ENCODE results near the gene IL18R1. TPM values are rescaled to one million over a fixed set of nuclear protein-coding genes. Genes with fewer than 3 reads are reported as not detected.

Gene IL18R1
- total and polyA plus RNA-seq, 2 donors (not counting 3 experiments of a cell fraction or from before 2014, with no cell fraction given) = 2.9 to 3.6 TPM

- Histone ChIP-seq H3K9ac (replicated peaks; ENCODE audit: extremely low read depth, insufficient read depth, low read length) (no peak overlapping the region), H3K79me2 (ENCODE audit: control insufficient read depth, insufficient read depth, low read length) (no peaks in the 10 kb centered on the region), H4K20me1 (replicated peaks; ENCODE audit: control insufficient read depth, extremely low read depth, insufficient read depth, low read length) (no peaks in the 10 kb centered on the region), H3K4me2 (ENCODE audit: insufficient read depth, low read length) (no peak overlapping the region), H3K9me3 (replicated peaks; ENCODE audit: control insufficient read depth, insufficient read depth, low read length) (no peaks in the 10 kb centered on the region), H3K4me1 (ENCODE audit: control insufficient read depth, extremely low read depth, insufficient read depth, low read length) (peaks cover 7% of the 10 kb centered on the region), H3K27ac (ENCODE audit: insufficient read depth, low read depth, low read length) (no peak overlapping the region), H3K9me1 (replicated peaks; ENCODE audit: control insufficient read depth, extremely low read depth, insufficient read depth, low read length) (no peaks in the 10 kb centered on the region), H3K27me3 (ENCODE audit: control insufficient read depth in 2 of 2, insufficient read depth in 2 of 2, low read length in 2 of 2) (no peaks in the 10 kb centered on the region), H3K4me3 (replicated peaks in 1 of 3; ENCODE audit: insufficient read depth in 1 of 3, low read depth in 1 of 3, low read length in 3 of 3) (no peak overlapping the region), H3K36me3 (ENCODE audit: control insufficient read depth in 2 of 2, extremely low read depth in 1 of 2, insufficient read depth in 2 of 2, low read length in 2 of 2) (no peaks in the 10 kb centered on the region), H2AFZ (ENCODE audit: low read depth, low read length) (no peak overlapping the region)
- TF ChIP-seq EZH2 (IDR thresholded peaks at IDR 0.05; ENCODE audit: borderline replicate concordance, low read depth, low read length, severe bottlenecking) (no peak), POLR2A (IDR thresholded peaks at IDR 0.05; ENCODE audit: low read depth, low read length) (no peak), FOS (IDR thresholded peaks at IDR 0.05; ENCODE audit: borderline replicate concordance, insufficient read depth, low read length) (no peak), MYC (IDR thresholded peaks at IDR 0.05; ENCODE audit: low read depth, low read length) (no peak), POLR2AphosphoS5 (IDR thresholded peaks at IDR 0.05; ENCODE audit: insufficient read depth, low read depth, low read length) (no peak), MAX (IDR thresholded peaks at IDR 0.05; ENCODE audit: insufficient read depth, insufficient read length) (no peak), GATA2 (IDR thresholded peaks at IDR 0.05; ENCODE audit: insufficient read depth, insufficient read length, low read depth, low read length) (no peak), JUN (IDR thresholded peaks at IDR 0.05; ENCODE audit: borderline replicate concordance, insufficient read depth, insufficient read length, low read depth) (no peak), CTCF (IDR thresholded peaks at IDR 0.05; ENCODE audit: extremely low read depth in 1 of 2, insufficient read depth in 1 of 2, low read depth in 1 of 2, low read length in 2 of 2) (no peak)
- FAIRE-seq (no peak), DNase-seq (ENCODE audit: low read depth, low spot score) (no peak)
- POLR2A ChIA-PET = no interaction called here
- dilution Hi-C loops (cut with MboI; ENCODE audit: extremely low pct_ligation_motif_present, low sequenced_read_pairs) (no loop called here), intact Hi-C loops (cut with micrococcal nuclease) (no loop called here)
- CTCF ChIA-PET = interaction anchor here (1.7 kb wide), 1 partner anchor 193 kb away, joined by 3 read pairs; no protein-coding TSS in a partner anchor
- no TSS peak for BruUV-seq (replicated peaks)
Measured at GRCh38 chr2:102433973-102434654, 78.5 kb downstream of the IL18R1 start.

Measured in endothelial cell of umbilical vein (primary cell).